AG04450 (cell line): ENCODE measurements around the gene MAN1B1. TPM values are rescaled to one million over a fixed set of nuclear protein-coding genes. Genes with fewer than 3 reads are reported as not detected.
"Not testable (repeated sequence)": the region's sequence is repeated elsewhere in the genome, so short reads cannot be mapped to it uniquely, and the experiment has no call there.

Experiments
- CTCF ChIA-PET: fragments of 300-600, 350-600 bp; formaldehyde crosslinking; extraction: SDS; loops from one replicate; lab custom pipeline; 2022; ENCODE audit warnings: antibody characterized with exemption, inconsistent platforms; lab: Charles Lee
- POLR2A ChIA-PET: fragments of 350-600 bp; formaldehyde crosslinking; extraction: SDS; loops from one replicate; lab custom pipeline; 2021; ENCODE audit warnings: antibody characterized with exemption, inconsistent platforms; lab: Yijun Ruan, JAX
- DNase-seq: peaks from one replicate; pipeline ENCODE4 v3.0.0-alpha.2; 2011; ENCODE audit warnings: low read depth, low spot score
- H3K27ac ChIP-seq: one replicate; pipeline ENCODE4 v1.5.1; 2012; ENCODE audit warnings: low read depth, low read length, control low read depth
- H3K27me3 ChIP-seq: one replicate; pipeline ENCODE4 v1.6.0; 2012; ENCODE audit warnings: low read length; ENCODE audit not compliant: control insufficient read depth, insufficient read depth
- H3K4me3 ChIP-seq: 2 replicates; pipeline ENCODE4 v1.5.1; 2011; ENCODE audit warnings: mild to moderate bottlenecking, low read depth, low read length, control low read depth
- H3K9me3 ChIP-seq: 2 replicates; pipeline ENCODE4 v1.5.1; 2012; ENCODE audit warnings: low read length; ENCODE audit not compliant: control insufficient read depth, insufficient read depth
- CTCF ChIP-seq: IDR thresholded peaks from 2 replicates; pipeline ENCODE4 v1.5.1; 2011; ENCODE audit warnings: low read depth, low read length, control low read depth, inconsistent platforms
- polyA plus RNA-seq: library from polyadenylated mRNA; depleted of rRNA; stranded (reverse); fragments of >200 nt; gene quantifications from 2 replicates; pipeline ENCODE4 v1.2.3, GENCODE V29; 2011

Gene MAN1B1
- polyA plus RNA-seq, 1 experiment, result 40.8 TPM

- Histone ChIP-seq H3K9me3 (peaks cover 6% of the 10 kb centered on the region; the same call in 1 of the 2 replicates), H3K27ac (peak overlapping the region; percentile 31), H3K4me3 (peak overlapping the region; percentile 77), H3K27me3 (no peaks in the 10 kb centered on the region)
- no peak for DNase-seq
- CTCF ChIA-PET, result interaction anchor here (0.6 to 0.9 kb wide), 3 partner anchors 10 to 108 kb away, joined by 3 to 11 read pairs (median 4); partner anchors contain the start of genes GRIN1 and RNF224
- POLR2A ChIA-PET, result interaction anchor here (0.9 to 2.6 kb wide), 9 partner anchors 12 to 400 kb away, joined by 3 to 28 read pairs (median 7); partner anchors contain the start of genes SSNA1, TPRN and TUBB4B
- no peak for TF ChIP-seq CTCF
These were observed 42.2 kb downstream of the MAN1B1 start for GRCh38 chr9:137128862-137129455.

- ChIA-PET CTCF (interaction anchor here (0.6 to 0.8 kb wide), 2 partner anchors 9 to 98 kb away, joined by 3 to 11 read pairs; partner anchors contain the start of genes GRIN1 and RNF224), POLR2A (interaction anchor here (0.6 to 2.6 kb wide), 13 partner anchors 10 to 401 kb away, joined by 3 to 28 read pairs (median 4); partner anchors contain the start of genes GRIN1, MAN1B1, SSNA1 and TPRN)
- H3K27me3 ChIP-seq, result no peaks in the 10 kb centered on the region
- H3K9me3 ChIP-seq, result peaks cover 6% of the 10 kb centered on the region; the same call in 1 of the 2 replicates
- peak overlapping the region; percentile 77 for H3K4me3 ChIP-seq
- TF ChIP-seq CTCF, result no peak
- DNase-seq, result peak; percentile 75
- peak overlapping the region; percentile 31 for H3K27ac ChIP-seq
These were observed 42.8 kb downstream of the MAN1B1 start for GRCh38 chr9:137129456-137130175.

- H3K27me3 ChIP-seq, result no peaks in the 10 kb centered on the region
- no peak overlapping the region for H3K27ac ChIP-seq
- peak overlapping the region; percentile 77 for H3K4me3 ChIP-seq
- ChIA-PET POLR2A (interaction anchor here (0.6 to 2.6 kb wide), 13 partner anchors 9 to 402 kb away, joined by 3 to 28 read pairs (median 4); partner anchors contain the start of genes GRIN1, MAN1B1, SSNA1 and TPRN), CTCF (no interaction called here)
- peaks cover 6% of the 10 kb centered on the region; the same call in 1 of the 2 replicates for H3K9me3 ChIP-seq
- no peak for DNase-seq
- no peak for TF ChIP-seq CTCF
These were observed 43.5 kb downstream of the MAN1B1 start for GRCh38 chr9:137130176-137130755.

- ChIA-PET POLR2A (no interaction called here), CTCF (no interaction called here)
- H3K27ac ChIP-seq, result no peak overlapping the region
- H3K4me3 ChIP-seq, result no peak overlapping the region
- H3K9me3 ChIP-seq, result peaks cover 6% of the 10 kb centered on the region; the same call in 1 of the 2 replicates
- no peak for DNase-seq
- peaks cover 23% of the 10 kb centered on the region for H3K27me3 ChIP-seq
- no peak for TF ChIP-seq CTCF
These were observed 47.4 kb downstream of the MAN1B1 start for GRCh38 chr9:137134191-137134590.

GRCh38 chr9:137135154-137135553, 48.4 kb downstream of the MAN1B1 start:
- DNase-seq, H3K27ac ChIP-seq, H3K4me3 ChIP-seq, H3K9me3 ChIP-seq, POLR2A ChIA-PET: not testable (repeated sequence)
- H3K27me3 ChIP-seq, result peaks cover 32% of the 10 kb centered on the region
- CTCF ChIA-PET, result interaction anchor here (0.7 to 0.8 kb wide), 2 partner anchors 102 kb away, joined by 3 read pairs; no protein-coding TSS in a partner anchor
